ENCODE results near the gene SNW1. TPM values are rescaled to one million over a fixed set of nuclear protein-coding genes. Genes with fewer than 3 reads are reported as not detected.

Gene SNW1
- total RNA-seq, 5 donors from 2014 or later (not counting 1 experiment from before 2014, with no cell fraction given), result 83.5 to 94.1 (median 91.7) TPM

- H3K4me1 ChIP-seq (ENCODE audit: control insufficient read depth in 1 of 2, extremely low read depth in 1 of 2, insufficient read depth in 2 of 2, low read length in 2 of 2), result no peaks in the 10 kb centered on the region
- Mint-ChIP-seq H3K27me3 (no peaks in the 10 kb centered on the region), H3K27ac (no peak overlapping the region), H3K4me3 (no peak overlapping the region), H3K36me3 (peaks cover 70% of the 10 kb centered on the region), H3K9me3 (no peaks in the 10 kb centered on the region), H3K4me1 (no peaks in the 10 kb centered on the region)
- H3K36me3 ChIP-seq (ENCODE audit: control insufficient read depth in 2 of 2, extremely low read depth in 1 of 2, insufficient read depth in 1 of 2, low read length in 1 of 2), result peaks cover 5 to 61% of the 10 kb centered on the region in 2 donors
- no peak overlapping the region for H3K4me3 ChIP-seq (ENCODE audit: control insufficient read depth in 1 of 2, extremely low read depth in 1 of 2, low read length in 1 of 2)
- 100% methylated on average over 2 of the region's 2 CpGs for WGBS (ENCODE audit: insufficient coverage)
- no peak overlapping the region for H3K27ac ChIP-seq (ENCODE audit: low read length)
- no peak for ATAC-seq (replicated peaks in 1 of 4)
- H3K9me3 ChIP-seq, result no peaks in the 10 kb centered on the region
- ChIA-PET POLR2A (no interaction called here), CTCF (no interaction called here)
- no peaks in the 10 kb centered on the region for H3K27me3 ChIP-seq (replicated peaks in 1 of 2; ENCODE audit: control insufficient read depth in 2 of 2, extremely low read depth in 1 of 2, insufficient read depth in 2 of 2, low read length in 1 of 2)
- no peak for DNase-seq
Observed at GRCh38 chr14:77691259-77691658, 69.7 kb downstream of the SNW1 start.

GRCh38 chr14:77682158-77682553 is 78.8 kb downstream of the SNW1 start:
- Histone ChIP-seq H3K4me3 (ENCODE audit: control insufficient read depth in 1 of 2, extremely low read depth in 1 of 2, low read length in 1 of 2) (no peak overlapping the region), H3K9me3 (no peaks in the 10 kb centered on the region), H3K27ac (ENCODE audit: low read length) (no peak overlapping the region), H3K36me3 (ENCODE audit: control insufficient read depth in 2 of 2, extremely low read depth in 1 of 2, insufficient read depth in 1 of 2, low read length in 1 of 2) (peaks cover 0 to 15% of the 10 kb centered on the region in 2 donors), H3K4me1 (ENCODE audit: control insufficient read depth in 1 of 2, extremely low read depth in 1 of 2, insufficient read depth in 2 of 2, low read length in 2 of 2) (no peaks in the 10 kb centered on the region), H3K27me3 (replicated peaks in 1 of 2; ENCODE audit: control insufficient read depth in 2 of 2, extremely low read depth in 1 of 2, insufficient read depth in 2 of 2, low read length in 1 of 2) (no peaks in the 10 kb centered on the region)
- H3K27ac Mint-ChIP-seq, result no peak overlapping the region
- no peak for DNase-seq
- no peaks in the 10 kb centered on the region for H3K9me3 Mint-ChIP-seq
- H3K36me3 Mint-ChIP-seq, result peaks cover 48% of the 10 kb centered on the region
- H3K27me3 Mint-ChIP-seq, result no peaks in the 10 kb centered on the region
- ChIA-PET CTCF (no interaction called here), POLR2A (no interaction called here)
- ATAC-seq (replicated peaks in 1 of 4), result no peak
- H3K4me3 Mint-ChIP-seq, result no peak overlapping the region
- WGBS (ENCODE audit: insufficient coverage), result no CpG with 5 or more reads among the region's 1 CpG
- H3K4me1 Mint-ChIP-seq, result peaks cover 0 to 4% (median 2%) of the 10 kb centered on the region in 3 donors

- Histone ChIP-seq H3K36me3 (ENCODE audit: control insufficient read depth in 2 of 2, extremely low read depth in 1 of 2, insufficient read depth in 1 of 2, low read length in 1 of 2) (peaks cover 0 to 13% of the 10 kb centered on the region in 2 donors), H3K27me3 (replicated peaks in 1 of 2; ENCODE audit: control insufficient read depth in 2 of 2, extremely low read depth in 1 of 2, insufficient read depth in 2 of 2, low read length in 1 of 2) (no peaks in the 10 kb centered on the region), H3K4me3 (ENCODE audit: control insufficient read depth in 1 of 2, extremely low read depth in 1 of 2, low read length in 1 of 2) (no peak overlapping the region), H3K27ac (ENCODE audit: low read length) (no peak overlapping the region), H3K9me3 (no peaks in the 10 kb centered on the region), H3K4me1 (ENCODE audit: control insufficient read depth in 1 of 2, extremely low read depth in 1 of 2, insufficient read depth in 2 of 2, low read length in 2 of 2) (no peaks in the 10 kb centered on the region)
- ChIA-PET POLR2A (no interaction called here), CTCF (interaction anchor here in 1 of 2 donors (0.6 kb wide), 1 partner anchor 87 kb away, joined by 4 read pairs; no protein-coding TSS in a partner anchor)
- H3K4me1 Mint-ChIP-seq, result peaks cover 0 to 4% (median 2%) of the 10 kb centered on the region in 3 donors
- no peak for DNase-seq
- H3K27ac Mint-ChIP-seq, result no peak overlapping the region
- H3K4me3 Mint-ChIP-seq, result no peak overlapping the region
- no peaks in the 10 kb centered on the region for H3K9me3 Mint-ChIP-seq
- H3K27me3 Mint-ChIP-seq, result no peaks in the 10 kb centered on the region
- WGBS (ENCODE audit: insufficient coverage), result 97% methylated on average over 5 of the region's 7 CpGs
- ATAC-seq (replicated peaks in 1 of 4), result no peak
- H3K36me3 Mint-ChIP-seq, result peaks cover 43% of the 10 kb centered on the region
Observed at GRCh38 chr14:77681196-77682157, 79.5 kb downstream of the SNW1 start.

GRCh38 chr14:77674931-77675330 is 86.0 kb downstream of the SNW1 start:
- WGBS (ENCODE audit: insufficient coverage), result 100% methylated on average over 2 of the region's 8 CpGs
- H3K9me3 Mint-ChIP-seq, result no peaks in the 10 kb centered on the region
- ChIA-PET POLR2A (no interaction called here), CTCF (interaction anchor here in 1 of 2 donors (0.6 to 0.7 kb wide), 2 partner anchors 75 to 581 kb away, joined by 3 to 4 read pairs; no protein-coding TSS in a partner anchor)
- ATAC-seq (replicated peaks in 1 of 4) (no peak), DNase-seq (no peak)
- no peaks in the 10 kb centered on the region for H3K4me1 Mint-ChIP-seq
- H3K4me3 ChIP-seq (ENCODE audit: control insufficient read depth in 1 of 2, extremely low read depth in 1 of 2, low read length in 1 of 2), result no peak overlapping the region
- H3K9me3 ChIP-seq, result no peaks in the 10 kb centered on the region
- no peak overlapping the region for H3K27ac ChIP-seq (ENCODE audit: low read length)
- no peaks in the 10 kb centered on the region for H3K4me1 ChIP-seq (ENCODE audit: control insufficient read depth in 1 of 2, extremely low read depth in 1 of 2, insufficient read depth in 2 of 2, low read length in 2 of 2)
- peaks cover 7 to 53% of the 10 kb centered on the region in 2 donors for H3K36me3 ChIP-seq (ENCODE audit: control insufficient read depth in 2 of 2, extremely low read depth in 1 of 2, insufficient read depth in 1 of 2, low read length in 1 of 2)
- no peaks in the 10 kb centered on the region for H3K27me3 ChIP-seq (replicated peaks in 1 of 2; ENCODE audit: control insufficient read depth in 2 of 2, extremely low read depth in 1 of 2, insufficient read depth in 2 of 2, low read length in 1 of 2)
- H3K27ac Mint-ChIP-seq, result no peak overlapping the region
- peaks cover 57% of the 10 kb centered on the region for H3K36me3 Mint-ChIP-seq
- no peak overlapping the region for H3K4me3 Mint-ChIP-seq
- no peaks in the 10 kb centered on the region for H3K27me3 Mint-ChIP-seq

- no peak overlapping the region for H3K27ac Mint-ChIP-seq
- H3K27me3 ChIP-seq (replicated peaks in 1 of 2; ENCODE audit: control insufficient read depth in 2 of 2, extremely low read depth in 1 of 2, insufficient read depth in 2 of 2, low read length in 1 of 2), result no peaks in the 10 kb centered on the region
- H3K27me3 Mint-ChIP-seq, result no peaks in the 10 kb centered on the region
- DNase-seq, result no peak
- no peak for ATAC-seq (replicated peaks in 1 of 4)
- H3K27ac ChIP-seq (ENCODE audit: low read length), result no peak overlapping the region
- H3K4me3 ChIP-seq (ENCODE audit: control insufficient read depth in 1 of 2, extremely low read depth in 1 of 2, low read length in 1 of 2), result no peak overlapping the region
- CTCF ChIA-PET, result no interaction called here
- H3K9me3 Mint-ChIP-seq, result no peaks in the 10 kb centered on the region
- no peaks in the 10 kb centered on the region for H3K4me1 Mint-ChIP-seq
- no peaks in the 10 kb centered on the region for H3K4me1 ChIP-seq (ENCODE audit: control insufficient read depth in 1 of 2, extremely low read depth in 1 of 2, insufficient read depth in 2 of 2, low read length in 2 of 2)
- H3K36me3 ChIP-seq (ENCODE audit: control insufficient read depth in 2 of 2, extremely low read depth in 1 of 2, insufficient read depth in 1 of 2, low read length in 1 of 2), result peaks cover 7 to 42% of the 10 kb centered on the region in 2 donors
- POLR2A ChIA-PET, result no interaction called here
- peaks cover 41% of the 10 kb centered on the region for H3K36me3 Mint-ChIP-seq
- H3K9me3 ChIP-seq, result no peaks in the 10 kb centered on the region
- no peak overlapping the region for H3K4me3 Mint-ChIP-seq
Observed at GRCh38 chr14:77673193-77673592, 87.8 kb downstream of the SNW1 start.

All from T-cell (primary cell).